GM18858 (cell line): ENCODE measurements around the gene STAT6.

ENCODE experiments used
- ATAC-seq: cut with Tn5 transposase; IDR thresholded peaks from one replicate; pipeline ENCODE4 v1.9.1; 2021; ENCODE audit not compliant: unreplicated experiment

The STAT6 gene, protein sequence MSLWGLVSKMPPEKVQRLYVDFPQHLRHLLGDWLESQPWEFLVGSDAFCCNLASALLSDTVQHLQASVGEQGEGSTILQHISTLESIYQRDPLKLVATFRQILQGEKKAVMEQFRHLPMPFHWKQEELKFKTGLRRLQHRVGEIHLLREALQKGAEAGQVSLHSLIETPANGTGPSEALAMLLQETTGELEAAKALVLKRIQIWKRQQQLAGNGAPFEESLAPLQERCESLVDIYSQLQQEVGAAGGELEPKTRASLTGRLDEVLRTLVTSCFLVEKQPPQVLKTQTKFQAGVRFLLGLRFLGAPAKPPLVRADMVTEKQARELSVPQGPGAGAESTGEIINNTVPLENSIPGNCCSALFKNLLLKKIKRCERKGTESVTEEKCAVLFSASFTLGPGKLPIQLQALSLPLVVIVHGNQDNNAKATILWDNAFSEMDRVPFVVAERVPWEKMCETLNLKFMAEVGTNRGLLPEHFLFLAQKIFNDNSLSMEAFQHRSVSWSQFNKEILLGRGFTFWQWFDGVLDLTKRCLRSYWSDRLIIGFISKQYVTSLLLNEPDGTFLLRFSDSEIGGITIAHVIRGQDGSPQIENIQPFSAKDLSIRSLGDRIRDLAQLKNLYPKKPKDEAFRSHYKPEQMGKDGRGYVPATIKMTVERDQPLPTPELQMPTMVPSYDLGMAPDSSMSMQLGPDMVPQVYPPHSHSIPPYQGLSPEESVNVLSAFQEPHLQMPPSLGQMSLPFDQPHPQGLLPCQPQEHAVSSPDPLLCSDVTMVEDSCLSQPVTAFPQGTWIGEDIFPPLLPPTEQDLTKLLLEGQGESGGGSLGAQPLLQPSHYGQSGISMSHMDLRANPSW

DNA sequence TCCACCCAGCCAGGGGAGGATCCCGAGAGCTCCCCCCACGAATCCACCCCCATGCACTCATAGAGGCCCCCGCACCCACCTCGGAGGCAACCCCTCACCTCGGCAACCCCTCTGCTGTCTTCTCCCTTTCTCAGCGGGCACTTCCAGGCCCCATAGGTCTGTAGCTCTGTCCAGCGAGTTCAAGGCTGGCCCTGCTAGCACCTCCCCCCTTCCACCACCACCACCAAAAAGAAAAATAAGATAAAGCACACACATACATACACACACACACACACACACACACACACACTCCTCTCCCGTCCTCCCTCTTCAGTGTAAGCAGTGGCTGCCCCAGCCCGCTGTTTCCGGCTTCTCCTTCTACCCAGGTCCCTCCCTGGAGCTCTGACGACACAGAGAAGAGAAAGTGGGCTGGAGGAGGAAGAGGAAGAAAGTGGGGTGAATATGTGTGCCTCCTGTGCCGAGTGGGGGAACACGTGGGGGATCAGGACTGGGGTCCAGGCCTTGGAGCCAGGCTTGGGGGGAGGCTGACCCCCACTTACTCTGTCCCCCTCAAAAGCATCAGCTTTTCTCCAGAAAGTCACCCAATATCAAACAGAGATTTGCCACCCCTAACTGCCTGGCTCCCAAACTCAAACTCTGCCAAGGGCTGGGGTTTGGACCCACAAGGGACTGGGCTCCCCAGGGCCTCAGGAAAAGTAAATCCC is at the start of gene STAT6:
Gene STAT6, minus strand, starts transcription at position 332 of the 704 bp plus-strand sequence. CDS start 3,084 bp downstream, outside the sequence.
- ATAC-seq: no peak

DNA sequence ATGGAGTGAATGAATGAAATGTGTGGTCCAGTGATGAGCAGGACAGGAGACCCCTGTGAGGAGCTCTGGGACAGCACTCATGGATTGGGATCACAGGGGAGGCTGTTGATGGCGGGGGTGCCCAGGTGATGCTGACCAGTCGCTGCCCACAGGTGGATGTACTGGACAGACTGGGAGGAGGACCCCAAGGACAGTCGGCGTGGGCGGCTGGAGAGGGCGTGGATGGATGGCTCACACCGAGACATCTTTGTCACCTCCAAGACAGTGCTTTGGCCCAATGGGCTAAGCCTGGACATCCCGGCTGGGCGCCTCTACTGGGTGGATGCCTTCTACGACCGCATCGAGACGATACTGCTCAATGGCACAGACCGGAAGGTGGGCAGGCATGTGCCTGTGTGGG is 49.6 kb upstream of the STAT6 start:
- no peak for ATAC-seq

DNA sequence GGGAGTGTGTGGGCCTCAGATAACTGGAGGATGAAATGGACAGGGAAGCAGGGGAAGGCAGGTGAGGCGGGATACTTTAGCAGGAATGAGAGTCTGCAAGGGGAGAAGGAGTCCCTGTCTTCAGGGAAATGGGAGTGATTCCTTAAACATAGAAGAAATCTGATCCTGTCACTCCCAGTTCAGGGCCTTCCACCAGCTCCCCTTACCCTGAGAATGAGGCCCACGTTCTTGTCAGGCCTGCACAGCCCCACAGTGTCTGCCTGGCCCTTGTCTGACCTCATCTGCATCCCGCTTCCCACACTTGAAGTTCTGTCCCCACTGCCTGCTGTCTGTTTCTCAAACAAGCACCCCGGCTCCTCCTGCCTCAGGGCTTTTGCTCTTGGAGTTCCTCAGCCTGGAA is 48.9 kb upstream of the STAT6 start:
- ATAC-seq: no peak

DNA sequence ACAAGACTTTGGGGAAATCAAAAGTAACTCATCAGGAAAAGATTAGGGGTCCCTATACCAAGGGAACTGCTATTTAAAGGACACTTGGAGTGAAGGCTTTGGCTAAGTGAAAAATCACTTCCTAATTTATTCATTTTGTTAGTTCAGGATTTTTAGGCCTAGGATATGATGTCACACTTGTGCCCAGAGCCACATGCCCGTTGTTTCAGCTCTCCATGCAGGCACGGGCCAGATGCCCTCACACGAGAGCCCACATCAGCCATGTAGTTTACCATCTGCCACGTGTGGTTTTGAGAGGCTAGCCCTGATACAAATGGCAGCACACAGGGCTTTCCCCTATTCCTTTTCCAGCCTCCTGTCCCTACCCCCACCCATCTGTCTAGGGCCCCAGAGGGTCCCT is 48.1 kb upstream of the STAT6 start:
- no peak for ATAC-seq

DNA sequence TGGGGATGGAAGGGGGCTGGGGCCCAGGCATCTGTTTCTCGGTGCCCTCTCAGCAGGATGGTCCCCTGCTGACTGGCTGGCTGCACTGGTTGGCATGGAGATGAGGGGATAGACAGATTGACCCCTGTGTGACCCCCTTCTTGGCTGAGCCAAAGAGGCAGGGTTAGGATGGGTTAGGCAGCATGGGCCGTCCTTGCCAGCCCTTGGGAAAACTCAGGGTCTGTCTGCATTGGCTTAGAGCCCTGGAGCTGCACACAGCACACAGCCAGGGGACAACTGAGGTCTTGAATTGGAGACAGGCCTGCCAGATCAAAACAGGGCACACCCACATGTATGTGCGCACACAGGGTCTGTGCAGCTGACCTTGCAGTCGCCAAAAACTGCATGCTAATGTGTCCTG is 47.5 kb upstream of the STAT6 start:
- ATAC-seq: no peak

DNA sequence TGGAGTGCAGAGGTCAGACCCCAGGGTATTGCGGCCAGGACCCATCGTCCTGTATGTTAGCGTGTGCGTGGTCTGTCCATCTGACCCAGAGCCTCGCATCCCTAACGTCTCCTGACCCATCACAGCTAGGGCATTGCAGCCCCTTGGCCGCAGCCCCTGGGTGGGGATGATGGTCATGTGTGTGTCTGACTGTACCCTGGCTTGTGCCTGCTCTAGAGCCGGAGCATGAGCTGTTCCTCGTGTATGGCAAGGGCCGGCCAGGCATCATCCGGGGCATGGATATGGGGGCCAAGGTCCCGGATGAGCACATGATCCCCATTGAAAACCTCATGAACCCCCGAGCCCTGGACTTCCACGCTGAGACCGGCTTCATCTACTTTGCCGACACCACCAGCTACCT is 47.0 kb upstream of the STAT6 start:
- no peak for ATAC-seq

DNA sequence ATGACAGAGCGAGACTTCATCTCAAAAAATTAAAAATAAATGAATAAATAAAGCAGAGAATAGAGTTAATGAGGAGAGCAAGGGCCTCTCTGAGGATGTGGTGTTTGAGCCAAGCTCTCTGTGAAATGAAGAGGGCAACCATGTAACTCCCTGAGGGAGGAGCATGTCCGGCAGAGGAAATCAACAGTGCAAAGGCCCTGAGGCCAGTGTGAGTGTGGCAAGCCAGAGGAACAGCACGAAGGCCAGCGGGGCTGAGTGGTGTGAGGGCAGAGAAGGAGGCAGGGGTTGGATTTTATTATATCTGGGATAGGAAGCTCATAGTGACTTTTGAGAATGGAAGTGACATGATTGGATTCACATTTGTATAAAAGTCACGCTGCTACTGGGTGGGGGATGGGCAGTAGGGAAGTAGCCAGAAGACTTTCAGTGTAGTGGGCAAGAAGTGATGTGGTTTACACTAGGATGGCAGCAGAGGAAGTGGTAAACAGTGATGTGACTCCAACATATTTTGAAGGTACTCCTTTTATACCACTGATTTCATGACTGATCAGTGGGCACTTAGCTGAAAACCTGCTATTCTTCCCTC is 46.5 kb upstream of the STAT6 start:
- no peak for ATAC-seq

DNA sequence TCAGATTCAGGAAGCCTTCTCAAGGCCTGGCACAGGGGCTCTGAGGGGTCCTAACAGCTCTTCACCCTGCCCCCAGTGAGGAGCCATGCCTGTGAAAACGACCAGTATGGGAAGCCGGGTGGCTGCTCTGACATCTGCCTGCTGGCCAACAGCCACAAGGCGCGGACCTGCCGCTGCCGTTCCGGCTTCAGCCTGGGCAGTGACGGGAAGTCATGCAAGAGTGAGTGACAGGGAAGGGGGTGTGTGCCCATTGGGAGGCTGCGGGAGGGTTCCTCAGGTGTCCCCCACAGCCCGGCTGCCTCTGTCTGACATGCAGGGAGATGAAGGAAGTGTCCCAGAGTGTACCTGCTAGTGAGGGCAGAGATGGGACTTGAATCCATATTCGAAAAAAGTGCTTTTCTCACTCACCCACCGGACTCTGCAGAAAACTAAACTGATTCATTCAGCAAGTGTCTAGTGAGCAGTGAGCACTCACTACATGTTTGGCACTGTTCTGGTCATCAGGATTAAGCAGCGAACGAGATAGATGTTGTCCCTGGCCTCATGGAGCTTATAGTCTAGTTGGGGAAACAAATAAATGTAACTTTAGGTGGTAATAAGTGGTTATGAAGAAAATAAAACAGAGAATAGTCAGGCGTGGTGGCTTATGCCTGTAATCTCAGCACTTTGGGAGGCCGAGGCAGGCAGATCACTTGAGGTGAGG is 45.7 kb upstream of the STAT6 start:
- no peak for ATAC-seq

DNA sequence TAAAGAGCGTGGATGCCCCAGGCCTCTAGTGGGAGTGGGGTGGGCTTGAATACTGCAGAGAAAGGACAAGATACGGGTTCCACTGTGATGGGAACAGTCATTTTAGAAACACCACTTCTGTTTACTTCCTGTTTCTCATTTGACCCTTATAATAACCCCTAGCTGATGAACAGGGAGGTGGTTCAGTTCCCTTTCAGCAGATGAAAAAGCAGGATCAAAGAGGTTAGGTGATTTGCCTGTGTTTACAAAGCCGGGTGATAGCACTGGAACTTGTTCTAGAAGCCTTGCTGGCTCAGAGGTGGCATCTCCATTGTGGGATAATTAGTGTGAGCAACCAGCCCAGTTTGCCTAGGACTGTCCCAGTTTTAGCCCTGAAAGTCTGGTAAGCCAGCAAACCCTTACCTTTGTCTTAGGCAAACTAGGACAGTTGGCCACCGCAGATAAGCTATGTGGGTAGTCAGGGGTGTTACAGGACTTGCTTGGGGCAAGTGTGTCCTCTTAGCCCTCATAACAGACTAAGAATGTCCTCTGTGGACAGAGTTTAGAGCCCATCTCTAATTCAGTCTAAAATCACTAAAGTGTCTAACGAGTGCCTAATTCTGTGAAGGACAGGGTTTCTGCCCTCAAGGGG is 43.8 kb upstream of the STAT6 start:
- ATAC-seq: no peak

DNA sequence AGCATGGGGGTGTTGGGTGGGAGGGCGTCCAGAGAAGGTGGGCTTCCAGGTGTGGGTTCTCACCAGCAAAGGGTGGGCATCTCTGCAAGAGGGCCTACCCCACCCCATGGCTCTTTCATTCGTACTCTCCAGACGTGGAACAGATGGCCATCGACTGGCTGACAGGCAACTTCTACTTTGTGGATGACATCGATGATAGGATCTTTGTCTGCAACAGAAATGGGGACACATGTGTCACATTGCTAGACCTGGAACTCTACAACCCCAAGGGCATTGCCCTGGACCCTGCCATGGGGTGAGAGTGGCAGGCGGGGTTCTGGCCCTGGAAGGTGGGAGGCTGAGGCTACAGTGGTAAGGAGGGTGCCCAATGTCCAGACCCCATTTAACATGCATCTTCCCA is 42.9 kb upstream of the STAT6 start:
- no peak for ATAC-seq

DNA sequence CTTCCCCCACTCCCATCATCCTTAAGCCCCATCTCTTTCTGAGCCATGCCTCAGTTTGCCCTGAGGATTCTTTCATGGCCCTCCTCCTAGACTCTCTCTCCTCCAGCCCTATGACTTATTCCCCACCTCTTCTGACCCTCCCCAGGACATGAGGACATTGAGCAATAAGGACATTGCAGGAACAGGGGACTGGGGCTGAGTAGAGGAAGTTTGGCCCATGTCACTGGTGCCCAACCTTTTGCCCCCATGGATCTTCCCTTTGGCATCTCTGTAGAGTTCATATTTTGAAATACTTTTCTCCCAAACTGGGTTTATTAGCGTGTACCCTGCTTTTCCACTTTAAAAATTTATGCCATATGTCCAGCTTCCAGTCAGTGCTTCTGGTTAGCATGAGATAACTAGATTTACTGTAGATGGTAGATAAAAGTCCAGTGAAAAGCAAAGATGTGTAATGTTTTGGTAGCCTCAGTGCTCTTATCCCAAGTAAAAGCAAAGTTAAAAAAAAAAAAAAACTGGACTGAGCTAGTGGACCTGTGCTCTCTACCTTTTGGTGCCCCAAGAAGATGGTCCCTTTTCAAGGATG is 42.3 kb upstream of the STAT6 start:
- ATAC-seq: no peak

DNA sequence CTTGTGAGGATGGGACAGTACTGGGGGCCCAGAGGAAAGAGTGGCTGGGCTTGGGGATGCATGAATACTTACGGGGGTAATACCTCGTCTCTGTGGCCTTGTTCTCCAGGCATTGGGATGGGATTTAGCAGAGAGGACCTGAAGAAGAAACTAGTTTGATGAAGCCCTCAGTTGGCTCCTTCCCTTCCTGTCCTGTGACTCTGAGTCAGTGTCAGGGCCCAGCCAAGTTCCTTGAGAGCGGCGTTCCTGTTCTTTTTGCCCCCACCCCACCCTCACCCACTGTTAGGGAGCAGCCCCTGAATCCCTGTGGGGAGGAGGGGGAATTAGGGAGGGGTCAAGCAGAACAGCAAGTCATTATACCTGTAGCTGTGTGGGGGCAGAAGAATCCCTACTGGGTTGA is 41.5 kb upstream of the STAT6 start:
- no peak for ATAC-seq

DNA sequence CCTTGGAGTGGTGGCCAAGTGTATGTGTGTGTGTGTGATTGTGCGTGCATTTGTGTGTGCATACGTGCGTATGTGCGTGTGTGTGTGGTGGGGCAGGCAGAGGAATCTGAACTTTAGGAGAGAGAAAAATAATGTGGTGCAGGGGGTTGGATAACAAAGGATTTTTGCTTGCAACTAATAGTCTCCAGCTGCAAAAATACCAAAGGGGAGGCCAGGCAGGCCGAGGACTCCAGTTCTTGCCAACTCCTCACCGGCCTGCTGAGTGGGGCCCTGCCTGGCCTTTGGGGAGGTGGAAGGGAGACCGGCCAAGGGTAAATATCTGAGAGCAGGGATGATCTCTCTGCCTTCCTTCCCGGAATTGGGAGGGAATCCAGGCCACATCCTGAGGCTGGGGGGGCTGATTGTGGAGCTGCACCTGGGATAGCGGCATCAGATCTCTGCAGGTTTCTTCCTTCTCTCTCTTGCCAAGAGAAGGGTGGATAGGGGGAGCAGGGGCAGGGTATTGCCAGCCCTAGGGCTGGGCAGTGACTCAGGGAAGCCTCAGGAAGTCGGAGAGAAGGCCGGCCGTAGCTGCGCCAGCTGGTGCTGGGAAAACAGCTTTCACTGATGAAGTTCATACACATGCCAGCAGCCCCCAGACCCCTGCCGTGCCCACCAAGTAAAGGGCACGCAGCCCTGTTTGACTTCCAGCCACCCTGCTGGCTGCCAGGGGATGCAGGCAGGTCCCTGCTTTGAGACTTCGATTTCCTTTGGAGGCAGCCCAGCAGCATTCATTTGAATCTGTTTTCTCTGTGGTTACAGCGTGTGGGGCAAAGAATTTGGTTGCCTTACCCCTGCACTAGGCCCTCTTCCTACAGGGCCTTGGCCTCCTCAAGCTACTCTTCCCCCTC is 40.8 kb upstream of the STAT6 start:
- no peak for ATAC-seq

DNA sequence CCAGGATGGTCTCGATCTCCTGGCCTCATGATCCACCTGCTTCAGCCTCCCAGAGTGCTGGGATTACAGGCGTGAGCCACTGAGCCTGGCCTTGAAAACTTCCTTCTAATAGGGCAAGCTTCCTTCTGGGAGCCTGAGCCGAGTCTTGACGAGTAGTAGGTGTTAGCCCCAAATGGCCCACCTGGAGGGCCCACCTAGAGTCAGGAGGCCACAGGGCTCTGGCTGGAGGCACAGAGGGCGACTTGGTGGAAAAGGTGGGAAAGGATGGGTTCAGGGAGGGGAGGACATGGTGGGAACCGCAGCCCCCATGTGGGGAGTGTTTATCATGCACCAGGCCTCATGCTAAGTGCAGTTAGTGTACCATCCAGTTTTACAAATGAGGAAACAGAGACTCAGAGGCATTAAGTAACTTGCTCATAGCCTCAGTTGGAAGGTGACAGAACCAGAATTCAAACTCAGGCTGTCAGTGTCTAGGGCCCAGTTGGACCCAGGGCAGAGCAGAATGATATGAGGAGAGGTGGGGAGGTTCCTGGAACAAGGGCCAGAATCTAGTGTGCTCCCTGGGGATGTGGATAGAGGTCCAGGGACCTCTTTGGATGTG is 39.3 kb upstream of the STAT6 start:
- no peak for ATAC-seq

DNA sequence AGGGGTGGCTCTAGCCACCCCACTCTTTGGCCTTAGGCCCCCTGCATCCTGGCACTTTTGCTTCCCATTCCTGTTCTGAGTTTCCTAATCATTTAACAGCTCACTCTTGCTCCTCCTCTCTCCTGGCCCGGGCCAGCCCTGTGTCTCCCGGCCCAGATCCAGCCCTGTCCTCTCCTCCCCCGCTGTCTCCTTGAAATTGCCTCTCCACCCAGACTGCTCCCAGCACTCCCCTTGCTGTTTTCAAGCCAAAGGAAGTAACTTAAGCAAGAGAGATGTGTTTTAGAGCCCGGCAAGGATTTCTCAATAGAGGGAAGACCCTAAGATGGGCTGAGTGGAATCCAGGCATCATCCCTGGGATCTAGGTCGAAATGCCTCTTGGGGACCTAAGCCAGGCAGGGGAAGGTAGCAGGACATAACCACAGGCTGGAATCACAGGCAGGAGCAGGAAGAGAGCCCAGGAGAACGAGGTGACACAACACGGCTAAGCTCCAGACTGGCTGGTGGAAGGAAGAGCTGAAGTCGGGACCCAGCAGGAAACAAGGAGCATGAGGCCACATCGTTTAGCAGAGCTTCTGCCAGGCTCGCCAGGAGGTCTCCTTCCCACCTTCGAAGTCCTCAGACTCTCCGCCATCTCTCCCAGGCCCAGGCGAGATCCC is 38.2 kb upstream of the STAT6 start:
- no peak for ATAC-seq

DNA sequence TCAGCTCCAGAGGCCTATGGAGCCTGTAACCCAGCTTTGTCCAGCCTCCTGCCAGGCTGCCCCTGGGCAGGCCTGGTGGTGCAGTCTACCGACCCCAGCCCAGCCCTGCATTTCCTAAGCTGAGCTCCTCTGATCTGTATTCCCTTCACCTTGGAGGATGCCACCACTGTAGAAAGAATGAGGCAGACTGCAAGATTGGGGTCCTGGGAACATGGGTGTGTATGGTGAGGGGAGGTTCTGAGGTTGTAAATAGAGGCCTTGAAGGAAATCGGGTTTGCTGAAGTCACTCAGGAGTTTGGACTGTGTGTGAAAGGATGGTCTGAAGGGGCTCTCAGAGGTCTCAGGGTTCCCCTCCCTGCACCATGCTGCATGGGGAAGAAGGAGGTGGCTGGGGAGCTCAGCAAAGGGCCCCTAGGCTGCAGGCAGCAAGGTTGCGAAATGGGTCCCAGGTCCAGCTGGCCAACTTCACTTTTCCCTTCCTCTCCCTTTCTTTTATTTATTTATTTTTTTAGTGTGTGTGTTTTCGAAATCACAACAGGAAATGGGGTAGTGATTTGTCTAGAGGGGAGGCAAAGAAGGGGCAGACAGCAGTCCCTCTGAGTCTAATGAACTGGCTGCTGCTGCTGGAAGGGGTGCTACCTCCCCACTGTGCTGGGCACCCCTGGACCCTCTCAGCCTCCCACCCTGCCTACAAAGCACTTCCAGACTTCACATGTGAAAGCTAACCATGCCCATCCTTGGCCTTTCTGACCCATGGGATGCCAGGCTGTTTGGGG is 37.5 kb upstream of the STAT6 start:
- no peak for ATAC-seq
